C1 segment of cervical spinal cord (tissue), 14 donors: ENCODE results near the gene WWC1.

Experiments
- DNase-seq, 14 donors: peaks; one replicate each; lab custom pipeline; 2025; lab: John Stamatoyannopoulos, UW

WWC1 gene

GRCh38 chr5:168362097-168362885 is 70.8 kb downstream of the WWC1 start:
- DNase-seq = no peak

DNA sequence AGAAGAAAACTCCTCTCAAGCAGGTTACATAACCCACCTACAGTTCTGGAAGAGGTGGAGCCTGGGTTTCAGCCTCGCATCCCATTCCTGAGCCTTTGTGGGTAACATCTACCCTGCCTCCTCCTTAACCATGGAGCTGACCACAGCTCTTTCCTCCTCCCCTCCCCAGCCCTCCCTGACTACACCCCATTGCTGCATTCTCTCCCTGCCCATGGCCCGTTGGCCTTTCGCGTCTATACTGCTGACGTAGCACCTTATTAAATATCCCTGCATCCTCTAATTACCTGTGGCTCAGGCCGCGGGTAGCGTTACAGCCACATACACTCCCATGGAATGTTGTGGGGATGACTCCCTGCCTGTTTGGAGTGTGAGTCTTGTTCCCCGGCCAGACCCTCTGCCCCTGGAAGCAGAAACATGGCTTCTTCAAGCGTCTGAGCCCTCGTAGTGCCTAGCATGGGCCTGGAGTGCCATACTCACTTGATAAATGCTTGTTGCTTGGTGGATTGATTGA is 72.8 kb downstream of the WWC1 start:
- DNase-seq = no peak

DNA sequence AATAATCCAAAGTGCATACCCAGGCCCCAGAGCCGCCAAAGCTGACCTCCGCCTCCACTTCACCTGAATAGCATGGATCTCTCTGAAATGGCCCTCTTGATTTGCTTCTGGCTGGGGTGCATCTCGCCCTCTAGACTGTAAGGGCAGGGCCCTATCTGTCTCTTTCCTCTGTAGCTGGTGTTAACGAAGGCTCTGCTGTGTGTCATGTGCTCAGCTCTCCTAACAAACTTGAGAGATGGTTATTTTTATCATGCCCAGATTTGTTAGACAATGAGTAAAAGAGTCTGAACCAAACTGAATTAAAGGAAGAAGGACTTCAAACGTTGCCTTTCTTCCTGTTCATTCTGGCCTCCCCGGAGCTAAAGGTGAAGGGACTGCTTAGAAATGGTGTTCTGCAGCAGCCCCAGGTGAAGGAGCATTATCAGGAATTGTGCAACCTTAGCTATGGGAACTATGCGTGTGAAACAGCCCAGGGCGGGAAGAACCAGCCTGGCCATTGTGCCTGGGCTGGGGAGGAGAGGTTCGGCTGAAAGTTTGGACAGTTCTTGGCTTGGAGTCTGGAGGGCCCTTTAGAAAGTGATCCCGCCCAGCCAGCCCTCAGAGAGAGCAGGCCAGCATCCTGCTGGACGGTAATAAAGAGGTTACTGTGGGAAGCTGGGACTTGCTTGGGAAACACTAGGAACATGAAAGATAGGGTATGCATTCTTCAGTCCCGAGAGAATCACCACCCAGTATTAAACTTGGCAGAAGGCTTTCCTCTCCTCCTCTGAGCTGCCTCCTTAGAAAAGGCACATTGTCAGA is 73.5 kb downstream of the WWC1 start:
- peak in 4 of 14 donors; percentile 2 to 48 (median 34) for DNase-seq

- peak in 3 of 14 donors; percentile 31 to 65 (median 45) for DNase-seq
Observed at GRCh38 chr5:168365581-168366081, 74.2 kb downstream of the WWC1 start.

- no peak for DNase-seq
Observed at GRCh38 chr5:168366116-168366515, 74.7 kb downstream of the WWC1 start.

GRCh38 chr5:168368854-168369253 is 77.4 kb downstream of the WWC1 start:
- DNase-seq = no peak

DNA sequence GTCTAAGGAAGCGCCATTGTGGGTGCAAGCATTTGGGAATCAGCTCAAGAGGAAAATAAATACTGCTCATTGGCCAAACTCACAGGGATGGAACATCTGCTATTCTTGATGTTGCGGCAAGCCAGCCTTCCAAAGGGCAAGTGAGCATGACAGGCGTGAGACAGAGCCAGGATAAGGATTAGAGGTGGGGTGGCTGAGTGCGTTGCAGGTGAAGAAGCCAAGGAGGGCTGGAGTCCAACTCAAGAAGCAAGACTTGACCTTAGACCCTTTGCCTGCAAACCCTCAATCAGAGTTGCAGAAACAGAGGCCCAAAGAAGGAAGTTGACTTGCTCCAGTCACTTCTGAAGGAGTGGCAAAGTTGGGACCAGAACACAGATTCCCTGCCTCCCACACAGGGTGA is 79.4 kb downstream of the WWC1 start:
- DNase-seq = no peak

GRCh38 chr5:168372356-168372946 is 81.0 kb downstream of the WWC1 start:
- no peak for DNase-seq

DNA sequence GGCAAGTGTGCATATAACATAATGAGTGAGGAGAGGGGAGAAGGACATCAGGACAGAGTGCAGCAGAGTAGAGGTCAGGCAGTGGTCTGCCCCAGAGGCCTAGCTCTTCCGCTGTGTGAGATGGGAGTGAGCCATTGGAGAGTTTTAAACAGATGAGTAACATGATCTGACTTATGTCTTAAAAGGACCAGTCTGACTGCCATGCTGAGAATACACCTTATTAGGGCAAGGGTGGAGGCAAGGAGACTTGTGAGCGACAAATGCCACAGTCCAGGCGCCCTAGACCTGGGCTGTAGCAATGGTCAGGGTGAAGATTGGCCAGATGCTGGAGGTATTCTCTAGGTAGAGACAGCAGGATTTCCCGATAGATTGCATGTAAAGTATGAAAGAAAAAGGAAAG is 83.1 kb downstream of the WWC1 start:
- no peak for DNase-seq

GRCh38 chr5:168375214-168375613 is 83.8 kb downstream of the WWC1 start:
- DNase-seq = no peak

- no peak for DNase-seq
Observed at GRCh38 chr5:168377525-168377924, 86.1 kb downstream of the WWC1 start.

DNA sequence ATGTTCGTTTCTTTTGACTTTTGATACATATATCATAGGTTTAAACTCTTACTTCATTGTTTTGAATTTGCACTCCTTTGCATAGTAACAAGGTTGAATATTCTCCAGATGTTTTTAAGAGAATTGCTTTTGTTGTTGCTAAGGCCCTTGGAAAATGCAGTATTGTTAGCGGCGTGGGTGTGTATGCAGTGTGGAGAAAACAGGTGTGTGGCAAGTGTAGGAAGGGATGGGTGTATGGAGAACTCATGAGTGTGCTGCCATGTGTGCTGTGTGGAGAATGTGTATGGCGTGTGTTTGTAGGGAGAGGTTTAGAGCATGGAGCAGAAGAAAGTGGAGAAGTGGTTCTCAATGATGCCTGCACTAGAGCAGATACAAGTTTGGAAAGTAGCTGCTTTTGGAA is 87.3 kb downstream of the WWC1 start:
- no peak for DNase-seq

GRCh38 chr5:168382421-168382820 is 91.0 kb downstream of the WWC1 start:
- no peak for DNase-seq

DNA sequence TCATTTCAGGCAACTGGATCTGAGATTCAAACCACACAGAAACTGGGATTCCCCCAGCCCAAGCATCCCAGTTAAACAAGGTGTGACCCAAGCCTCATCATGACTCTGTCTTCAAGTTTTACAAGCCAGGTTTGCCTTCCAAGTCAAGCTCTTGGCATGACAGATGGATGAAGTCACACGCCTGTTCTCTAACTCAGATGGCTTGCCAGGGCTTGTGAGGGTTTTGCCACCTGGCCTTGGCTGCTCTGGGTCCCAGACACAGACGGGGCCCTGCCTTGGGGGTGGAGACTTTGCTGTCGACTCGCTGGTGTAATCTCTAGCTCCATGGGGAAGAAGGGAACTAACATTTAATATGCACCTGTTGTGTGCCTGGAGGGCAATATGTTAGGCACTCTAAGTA is 99.0 kb downstream of the WWC1 start:
- no peak for DNase-seq

GRCh38 chr5:168393773-168394172 is 102.3 kb downstream of the WWC1 start:
- DNase-seq = no peak

- DNase-seq = no peak
Observed at GRCh38 chr5:168400429-168401220, 109.2 kb downstream of the WWC1 start.

DNA sequence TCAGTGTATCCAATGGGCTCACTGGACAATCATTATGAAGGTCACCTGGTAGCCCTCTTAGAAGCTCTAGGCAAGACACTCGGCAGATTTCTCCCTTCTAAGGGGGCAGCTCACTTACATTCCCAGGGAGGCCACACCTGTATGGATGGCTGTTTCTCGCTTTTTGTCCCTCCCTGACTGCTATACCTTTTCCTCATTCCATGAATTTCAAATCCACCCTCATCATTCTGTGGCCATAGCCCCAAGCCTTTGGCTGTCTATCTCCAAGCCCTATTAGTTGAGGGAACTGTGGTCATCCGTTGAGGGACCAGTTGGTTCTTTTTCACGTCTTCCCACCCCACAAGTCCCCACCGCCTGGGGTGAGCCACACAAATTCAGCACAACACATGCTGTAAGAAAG is 109.8 kb downstream of the WWC1 start:
- DNase-seq = no peak

DNA sequence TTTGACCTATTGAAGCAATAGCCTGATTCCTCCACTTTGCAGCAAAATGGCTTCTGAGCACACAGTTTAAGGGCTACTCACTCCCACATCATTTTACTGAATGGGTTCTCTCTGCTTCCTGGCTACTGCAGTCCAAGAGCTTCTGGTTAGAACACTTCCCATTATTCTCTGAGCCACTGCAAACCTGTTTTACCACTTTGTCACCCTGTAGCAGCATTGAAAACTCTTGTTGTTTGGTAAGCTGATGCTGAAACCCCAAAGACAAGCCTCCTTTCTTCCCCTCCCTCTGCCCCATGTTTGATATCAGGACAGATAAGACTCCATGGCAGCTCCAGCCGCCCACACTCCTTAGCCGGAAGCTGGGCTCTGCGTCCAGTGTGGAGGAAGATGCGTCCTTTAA is 110.4 kb downstream of the WWC1 start:
- DNase-seq = no peak

- DNase-seq = peak in 5 of 14 donors; percentile 18 to 55 (median 41)
Observed at GRCh38 chr5:168404365-168404764, 112.9 kb downstream of the WWC1 start.

GRCh38 chr5:168407211-168407610 is 115.8 kb downstream of the WWC1 start:
- DNase-seq = no peak

DNA sequence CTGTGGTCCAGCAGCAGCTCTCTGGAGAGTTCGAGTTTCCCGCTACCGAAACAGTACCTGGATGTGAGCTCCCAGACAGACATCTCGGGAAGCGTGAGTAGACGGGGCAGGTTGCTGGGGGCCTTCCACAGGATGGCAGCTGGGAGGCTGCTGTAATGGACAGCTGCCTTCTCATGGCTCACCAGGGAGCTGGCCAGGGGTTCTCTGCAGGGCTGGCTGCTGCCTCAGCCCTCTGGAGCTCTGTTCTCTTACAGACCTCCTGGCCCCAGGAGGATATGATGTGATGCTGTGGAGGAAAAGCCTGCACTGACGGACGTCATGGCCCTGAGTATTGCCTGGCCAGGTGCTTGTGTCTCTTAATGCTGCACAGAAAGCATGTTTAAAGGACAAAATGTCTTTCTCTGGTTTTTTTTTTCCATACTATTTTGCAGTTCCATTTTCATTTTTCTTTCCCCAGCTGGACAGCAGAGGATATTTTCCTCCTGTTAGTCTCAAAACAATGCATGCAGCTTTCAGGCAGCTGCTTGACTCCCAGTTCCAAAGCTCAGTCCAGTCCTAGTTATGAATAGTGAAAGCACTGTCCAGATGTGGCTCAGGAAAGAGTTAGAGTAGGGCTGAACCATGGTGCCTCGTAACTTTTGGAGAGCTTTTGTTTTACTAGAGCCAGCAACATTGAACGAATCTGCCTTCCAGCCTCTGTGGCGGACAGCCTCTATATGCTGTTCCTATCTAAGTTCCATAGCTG is 117.3 kb downstream of the WWC1 start:
- DNase-seq = no peak
